Measurements from ENCODE around the gene MAD2L1. TPM values are rescaled to one million over a fixed set of nuclear protein-coding genes. Genes with fewer than 3 reads are reported as not detected.

Gene MAD2L1
- total and polyA plus RNA-seq, 10 donors = 3.3 to 13.7 (median 5.0) TPM

DNA sequence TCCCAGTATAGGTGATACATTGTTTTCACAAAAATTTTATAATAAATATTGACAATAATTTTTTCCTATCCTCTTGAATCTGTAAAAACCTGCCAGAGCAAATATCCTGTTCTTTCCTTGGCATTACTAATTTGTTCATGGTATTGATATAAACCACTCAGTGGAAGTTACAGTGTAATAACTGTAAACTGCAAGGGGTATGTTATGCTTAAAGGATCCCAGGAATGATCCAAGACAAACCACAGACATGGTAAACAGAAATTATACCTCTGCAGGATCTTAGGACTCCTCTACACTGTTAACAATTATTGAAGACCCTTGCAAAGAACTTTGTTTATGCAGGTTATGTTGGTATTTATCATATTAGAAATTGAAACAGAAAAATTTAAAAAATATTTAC lies 17.7 kb upstream of the MAD2L1 start:
- intact Hi-C loops (cut with DNase I; ENCODE audit: low total_unique reads) = no loop called here
- no peak for TF ChIP-seq POLR2A (IDR thresholded peaks at IDR 0.05)
- TF ChIP-seq POLR2AphosphoS5 (IDR thresholded peaks at IDR 0.05) = no peak
- TF ChIP-seq, protein P1, sequence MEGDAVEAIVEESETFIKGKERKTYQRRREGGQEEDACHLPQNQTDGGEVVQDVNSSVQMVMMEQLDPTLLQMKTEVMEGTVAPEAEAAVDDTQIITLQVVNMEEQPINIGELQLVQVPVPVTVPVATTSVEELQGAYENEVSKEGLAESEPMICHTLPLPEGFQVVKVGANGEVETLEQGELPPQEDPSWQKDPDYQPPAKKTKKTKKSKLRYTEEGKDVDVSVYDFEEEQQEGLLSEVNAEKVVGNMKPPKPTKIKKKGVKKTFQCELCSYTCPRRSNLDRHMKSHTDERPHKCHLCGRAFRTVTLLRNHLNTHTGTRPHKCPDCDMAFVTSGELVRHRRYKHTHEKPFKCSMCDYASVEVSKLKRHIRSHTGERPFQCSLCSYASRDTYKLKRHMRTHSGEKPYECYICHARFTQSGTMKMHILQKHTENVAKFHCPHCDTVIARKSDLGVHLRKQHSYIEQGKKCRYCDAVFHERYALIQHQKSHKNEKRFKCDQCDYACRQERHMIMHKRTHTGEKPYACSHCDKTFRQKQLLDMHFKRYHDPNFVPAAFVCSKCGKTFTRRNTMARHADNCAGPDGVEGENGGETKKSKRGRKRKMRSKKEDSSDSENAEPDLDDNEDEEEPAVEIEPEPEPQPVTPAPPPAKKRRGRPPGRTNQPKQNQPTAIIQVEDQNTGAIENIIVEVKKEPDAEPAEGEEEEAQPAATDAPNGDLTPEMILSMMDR (IDR thresholded peaks at IDR 0.05 in 8 of 11, conservative IDR thresholded peaks at IDR 0.05 in 3 of 11) = no peak
- H3K9me3 ChIP-seq = peaks cover 0 to 14% (median 6%) of the 10 kb centered on the region in 8 donors
- no peaks in the 10 kb centered on the region for H3K4me1 ChIP-seq
- no peak overlapping the region for H3K27ac ChIP-seq
- DNase-seq = no peak
- no peaks in the 10 kb centered on the region for H3K27me3 ChIP-seq (replicated peaks in 1 of 7)
- no peak overlapping the region for H3K4me3 ChIP-seq
- no peaks in the 10 kb centered on the region for H3K36me3 ChIP-seq

DNA sequence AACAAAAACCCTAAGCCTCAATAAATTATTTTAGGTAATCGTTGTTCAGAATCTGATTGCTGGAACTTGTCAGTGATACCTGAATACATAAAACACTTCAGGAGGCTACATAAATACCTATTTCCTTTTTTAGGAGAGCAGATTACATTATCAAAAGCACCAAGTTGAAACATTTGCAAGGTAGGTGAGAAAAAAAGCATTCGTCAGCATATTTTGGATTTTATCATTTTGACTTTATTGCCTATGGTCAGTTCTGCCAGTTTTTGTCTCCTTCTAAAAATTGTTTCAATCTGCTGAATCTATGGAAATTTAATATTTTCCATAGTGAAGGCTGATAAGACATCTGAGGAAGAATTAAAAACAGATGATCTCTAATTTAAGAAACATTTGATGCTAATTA lies 16.5 kb upstream of the MAD2L1 start:
- intact Hi-C loops (cut with DNase I; ENCODE audit: low total_unique reads) = no loop called here

DNA sequence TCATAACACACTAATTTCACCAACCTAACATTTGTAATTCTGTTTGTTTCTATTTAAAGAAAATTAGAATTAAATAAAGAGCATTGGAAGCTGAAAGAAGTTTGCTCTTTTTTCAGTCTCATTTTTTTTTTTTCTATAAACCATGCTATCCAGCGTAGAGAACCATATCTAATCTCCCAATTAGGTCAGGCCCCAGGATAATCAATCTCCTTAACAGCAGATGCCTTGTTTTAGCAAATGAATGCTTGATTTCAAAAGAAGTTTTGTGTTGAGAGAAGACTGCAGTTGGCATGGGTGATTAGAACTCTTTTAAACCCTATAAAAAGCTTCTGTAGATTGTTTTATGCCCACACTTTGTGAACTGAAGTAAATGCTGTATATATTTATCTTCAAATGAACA lies 15.6 kb upstream of the MAD2L1 start:
- intact Hi-C loops (cut with DNase I; ENCODE audit: low total_unique reads) = no loop called here
- TF ChIP-seq, protein P1 (IDR thresholded peaks at IDR 0.05 in 8 of 11, conservative IDR thresholded peaks at IDR 0.05 in 3 of 11) = no peak
- no peak for TF ChIP-seq POLR2AphosphoS5 (IDR thresholded peaks at IDR 0.05)
- TF ChIP-seq POLR2A (IDR thresholded peaks at IDR 0.05) = no peak
- Histone ChIP-seq H3K27me3 (replicated peaks in 1 of 7) (no peaks in the 10 kb centered on the region), H3K4me3 (no peak overlapping the region), H3K27ac (no peak overlapping the region), H3K9me3 (no peaks in the 10 kb centered on the region), H3K36me3 (no peaks in the 10 kb centered on the region), H3K4me1 (no peaks in the 10 kb centered on the region)
- no peak for DNase-seq
- 83 to 100% (median 91%) methylated on average over 1 of the region's 1 CpG for WGBS, 5 donors

More for the DNA sequence above, 16.5 kb upstream of the MAD2L1 start:
- 84 to 93% (median 89%) methylated on average over 2 of the region's 2 CpGs for WGBS, 5 donors
- no peak for DNase-seq
- Histone ChIP-seq H3K27ac (no peak overlapping the region), H3K9me3 (peaks cover 0 to 7% (median 2%) of the 10 kb centered on the region in 8 donors), H3K36me3 (no peaks in the 10 kb centered on the region), H3K4me1 (no peaks in the 10 kb centered on the region), H3K27me3 (replicated peaks in 1 of 7) (no peaks in the 10 kb centered on the region), H3K4me3 (no peak overlapping the region)
- TF ChIP-seq POLR2AphosphoS5 (IDR thresholded peaks at IDR 0.05) = no peak
- TF ChIP-seq POLR2A (IDR thresholded peaks at IDR 0.05) = no peak
- TF ChIP-seq, protein P1 (IDR thresholded peaks at IDR 0.05 in 8 of 11, conservative IDR thresholded peaks at IDR 0.05 in 3 of 11) = no peak

DNA sequence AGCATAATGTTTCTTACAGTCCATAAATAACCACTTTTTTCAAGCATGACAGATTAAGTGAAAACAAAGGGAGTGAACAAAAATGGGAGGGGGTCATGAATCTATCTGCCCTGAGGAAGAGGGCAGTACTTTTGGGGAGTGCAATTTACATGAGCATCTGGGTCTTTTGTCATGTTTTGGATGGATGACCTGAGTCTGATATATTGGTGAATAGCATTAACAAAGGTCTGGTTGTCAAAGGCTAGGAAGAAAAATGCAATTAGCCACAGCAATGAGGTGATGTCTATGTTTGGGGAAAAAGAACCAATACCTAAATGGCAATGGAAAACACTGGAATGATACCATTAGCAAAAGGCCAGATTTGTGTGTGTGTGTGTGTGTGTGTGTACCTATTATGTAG lies 15.1 kb upstream of the MAD2L1 start:
- no peak for DNase-seq
- no peaks in the 10 kb centered on the region for H3K27me3 ChIP-seq (replicated peaks in 1 of 7)
- H3K9me3 ChIP-seq = no peaks in the 10 kb centered on the region
- no peaks in the 10 kb centered on the region for H3K36me3 ChIP-seq
- H3K4me1 ChIP-seq = no peaks in the 10 kb centered on the region
- no peak overlapping the region for H3K4me3 ChIP-seq
- TF ChIP-seq POLR2AphosphoS5 (IDR thresholded peaks at IDR 0.05) (no peak), POLR2A (IDR thresholded peaks at IDR 0.05) (no peak)
- TF ChIP-seq, protein P1 (IDR thresholded peaks at IDR 0.05 in 8 of 11, conservative IDR thresholded peaks at IDR 0.05 in 3 of 11) = no peak
- intact Hi-C loops (cut with DNase I; ENCODE audit: low total_unique reads) = no loop called here
- no peak overlapping the region for H3K27ac ChIP-seq

Data from spleen (tissue), 11 donors.